ENCODE measurements around the gene DUSP16.

DUSP16 gene

GRCh38 chr12:12510551-12510950, 52.1 kb downstream of the DUSP16 start:
- Histone ChIP-seq H2AFZ (ENCODE audit: low read depth, low read length) (no peak overlapping the region), H3K27me3 (ENCODE audit: insufficient read depth, low read length, poor library complexity) (peaks cover 8% of the 10 kb centered on the region), H3K27ac (ENCODE audit: low read length) (no peak overlapping the region), H3K9ac (ENCODE audit: low read depth, low read length) (no peak overlapping the region), H3K9me3 (ENCODE audit: insufficient read depth, low read length, severe bottlenecking) (no peaks in the 10 kb centered on the region), H4K20me1 (ENCODE audit: insufficient read depth, low read length) (no peaks in the 10 kb centered on the region), H3K4me1 (ENCODE audit: insufficient read depth, low read length) (no peaks in the 10 kb centered on the region), H3K4me2 (ENCODE audit: insufficient read depth, low read length) (no peak overlapping the region), H3K79me2 (ENCODE audit: insufficient read depth, low read length) (no peaks in the 10 kb centered on the region), H3K36me3 (ENCODE audit: insufficient read depth, low read length) (no peaks in the 10 kb centered on the region), H3K4me3 (ENCODE audit: low read depth in 1 of 2, low read length in 2 of 2) (no peak overlapping the region)
- no peak for TF ChIP-seq EZH2 (IDR thresholded peaks at IDR 0.05; ENCODE audit: borderline replicate concordance, low read depth, low read length, severe bottlenecking)
- TF ChIP-seq CTCF (IDR thresholded peaks at IDR 0.05; ENCODE audit: borderline replicate concordance, extremely low read depth, low read length, poor library complexity, severe bottlenecking): no peak
- no peak for DNase-seq
- ATAC-seq (ENCODE audit: insufficient read depth, low read depth): no peak

- H3K36me3 ChIP-seq (ENCODE audit: insufficient read depth, low read length): no peaks in the 10 kb centered on the region
- no peak for DNase-seq
- peaks cover 12% of the 10 kb centered on the region for H3K27me3 ChIP-seq (ENCODE audit: insufficient read depth, low read length, poor library complexity)
- H3K9ac ChIP-seq (ENCODE audit: low read depth, low read length): no peak overlapping the region
- TF ChIP-seq EZH2 (IDR thresholded peaks at IDR 0.05; ENCODE audit: borderline replicate concordance, low read depth, low read length, severe bottlenecking) (no peak), CTCF (IDR thresholded peaks at IDR 0.05; ENCODE audit: borderline replicate concordance, extremely low read depth, low read length, poor library complexity, severe bottlenecking) (no peak)
- no peak overlapping the region for H3K4me2 ChIP-seq (ENCODE audit: insufficient read depth, low read length)
- H3K4me1 ChIP-seq (ENCODE audit: insufficient read depth, low read length): no peaks in the 10 kb centered on the region
- ATAC-seq (ENCODE audit: insufficient read depth, low read depth): no peak
- H3K27ac ChIP-seq (ENCODE audit: low read length): no peak overlapping the region
- no peak overlapping the region for H3K4me3 ChIP-seq (ENCODE audit: low read depth in 1 of 2, low read length in 2 of 2)
- no peaks in the 10 kb centered on the region for H4K20me1 ChIP-seq (ENCODE audit: insufficient read depth, low read length)
- no peaks in the 10 kb centered on the region for H3K9me3 ChIP-seq (ENCODE audit: insufficient read depth, low read length, severe bottlenecking)
- H3K79me2 ChIP-seq (ENCODE audit: insufficient read depth, low read length): no peaks in the 10 kb centered on the region
- H2AFZ ChIP-seq (ENCODE audit: low read depth, low read length): no peak overlapping the region
Observed at GRCh38 chr12:12510141-12510540, 52.5 kb downstream of the DUSP16 start.

- Histone ChIP-seq H3K9me3 (ENCODE audit: insufficient read depth, low read length, severe bottlenecking) (no peaks in the 10 kb centered on the region), H3K27me3 (ENCODE audit: insufficient read depth, low read length, poor library complexity) (peaks cover 13% of the 10 kb centered on the region), H3K4me2 (ENCODE audit: insufficient read depth, low read length) (no peak overlapping the region), H3K4me1 (ENCODE audit: insufficient read depth, low read length) (no peaks in the 10 kb centered on the region), H3K9ac (ENCODE audit: low read depth, low read length) (no peak overlapping the region), H4K20me1 (ENCODE audit: insufficient read depth, low read length) (no peaks in the 10 kb centered on the region), H3K27ac (ENCODE audit: low read length) (no peak overlapping the region), H3K4me3 (ENCODE audit: low read depth in 1 of 2, low read length in 2 of 2) (no peak overlapping the region), H3K36me3 (ENCODE audit: insufficient read depth, low read length) (no peaks in the 10 kb centered on the region), H2AFZ (ENCODE audit: low read depth, low read length) (no peak overlapping the region), H3K79me2 (ENCODE audit: insufficient read depth, low read length) (no peaks in the 10 kb centered on the region)
- DNase-seq (no peak), ATAC-seq (ENCODE audit: insufficient read depth, low read depth) (no peak)
- TF ChIP-seq CTCF (IDR thresholded peaks at IDR 0.05; ENCODE audit: borderline replicate concordance, extremely low read depth, low read length, poor library complexity, severe bottlenecking): no peak
Observed at GRCh38 chr12:12508612-12509011, 54.1 kb downstream of the DUSP16 start.

- no peak for TF ChIP-seq EZH2 (IDR thresholded peaks at IDR 0.05; ENCODE audit: borderline replicate concordance, low read depth, low read length, severe bottlenecking)
- TF ChIP-seq CTCF (IDR thresholded peaks at IDR 0.05; ENCODE audit: borderline replicate concordance, extremely low read depth, low read length, poor library complexity, severe bottlenecking): no peak
- ATAC-seq (ENCODE audit: insufficient read depth, low read depth) (no peak), DNase-seq (no peak)
- Histone ChIP-seq H3K36me3 (ENCODE audit: insufficient read depth, low read length) (no peaks in the 10 kb centered on the region), H3K4me3 (ENCODE audit: low read depth in 1 of 2, low read length in 2 of 2) (no peak overlapping the region), H4K20me1 (ENCODE audit: insufficient read depth, low read length) (no peaks in the 10 kb centered on the region), H3K9ac (ENCODE audit: low read depth, low read length) (no peak overlapping the region), H3K4me2 (ENCODE audit: insufficient read depth, low read length) (no peak overlapping the region), H3K79me2 (ENCODE audit: insufficient read depth, low read length) (no peaks in the 10 kb centered on the region), H3K9me3 (ENCODE audit: insufficient read depth, low read length, severe bottlenecking) (no peaks in the 10 kb centered on the region), H3K27ac (ENCODE audit: low read length) (no peak overlapping the region), H2AFZ (ENCODE audit: low read depth, low read length) (no peak overlapping the region), H3K4me1 (ENCODE audit: insufficient read depth, low read length) (no peaks in the 10 kb centered on the region), H3K27me3 (ENCODE audit: insufficient read depth, low read length, poor library complexity) (peaks cover 9% of the 10 kb centered on the region)
Observed at GRCh38 chr12:12507121-12507520, 55.5 kb downstream of the DUSP16 start.
